H9 (cell line): ENCODE results near the gene MILR1. TPM values are rescaled to one million over a fixed set of nuclear protein-coding genes. Genes with fewer than 3 reads are reported as not detected.

Experiments used
- DNase-seq: peaks from one replicate; pipeline ENCODE4 v3.0.0-alpha.2; 2017
- H2AFZ ChIP-seq: one replicate; pipeline ENCODE4 v1.6.1; 2013; ENCODE audit warnings: mild to moderate bottlenecking, low read length, control low read depth, moderate library complexity
- H2AK5ac ChIP-seq: 2 replicates; pipeline ENCODE4 v1.6.1; 2013; ENCODE audit warnings: low read length, control low read depth, mixed read lengths; ENCODE audit not compliant: insufficient read length
- H2BK120ac ChIP-seq: one replicate; pipeline ENCODE4 v1.6.1; 2013; ENCODE audit warnings: low read depth, mild to moderate bottlenecking, low read length, control low read depth, inconsistent platforms; ENCODE audit not compliant: poor library complexity, severe bottlenecking
- H2BK12ac ChIP-seq: 2 replicates; pipeline ENCODE4 v1.6.1; 2013; ENCODE audit warnings: low read length, control low read depth, mixed read lengths, low read depth; ENCODE audit not compliant: insufficient read length
- H2BK15ac ChIP-seq: 2 replicates; pipeline ENCODE4 v1.6.1; 2013; ENCODE audit warnings: low read depth, low read length, control low read depth
- H2BK20ac ChIP-seq: one replicate; pipeline ENCODE4 v1.6.1; 2013; ENCODE audit warnings: low read depth, mild to moderate bottlenecking, low read length, control low read depth, inconsistent platforms; ENCODE audit not compliant: poor library complexity, severe bottlenecking
- H2BK5ac ChIP-seq: 2 replicates; pipeline ENCODE4 v1.6.1; 2013; ENCODE audit warnings: low read length, control low read depth, mixed read lengths; ENCODE audit not compliant: insufficient read length
- H3K14ac ChIP-seq: 2 replicates; pipeline ENCODE4 v1.6.1; 2013; ENCODE audit warnings: low read length, control low read depth; ENCODE audit not compliant: insufficient read depth
- H3K18ac ChIP-seq: 2 replicates; pipeline ENCODE4 v1.6.1; 2013; ENCODE audit warnings: low read depth, mild to moderate bottlenecking, mixed read lengths, low read length, control low read depth; ENCODE audit not compliant: insufficient read length
- H3K23ac ChIP-seq: 2 replicates; pipeline ENCODE4 v1.6.1; 2013; ENCODE audit warnings: low read length, control low read depth, mixed read lengths, low read depth; ENCODE audit not compliant: insufficient read length
- H3K23me2 ChIP-seq: 2 replicates; pipeline ENCODE4 v1.6.1; 2013; ENCODE audit warnings: low read depth, mild to moderate bottlenecking, mixed read lengths, low read length, control low read depth; ENCODE audit not compliant: insufficient read length, poor library complexity, severe bottlenecking
- H3K27ac ChIP-seq: 2 replicates; pipeline ENCODE4 v1.5.1; 2013; ENCODE audit warnings: low read length, control low read depth, mixed read lengths, low read depth; ENCODE audit not compliant: insufficient read length
- H3K27me3 ChIP-seq: 2 replicates; pipeline ENCODE4 v1.6.1; 2013; ENCODE audit warnings: low read length, control low read depth, inconsistent platforms; ENCODE audit not compliant: insufficient read depth
- H3K4ac ChIP-seq: 2 replicates; pipeline ENCODE4 v1.6.1; 2013; ENCODE audit warnings: low read depth, mild to moderate bottlenecking, control low read depth, inconsistent platforms, low read length, moderate library complexity
- H3K4me1 ChIP-seq: 2 replicates; pipeline ENCODE4 v1.6.1; 2013; ENCODE audit warnings: low read length, control low read depth, inconsistent platforms; ENCODE audit not compliant: insufficient read depth
- H3K4me2 ChIP-seq: 2 replicates; pipeline ENCODE4 v1.6.1; 2013; ENCODE audit warnings: low read length, control low read depth, mixed read lengths; ENCODE audit not compliant: insufficient read length, insufficient read depth
- H3K56ac ChIP-seq: 2 replicates; pipeline ENCODE4 v1.6.1; 2013; ENCODE audit warnings: low read depth, mild to moderate bottlenecking, mixed read lengths, low read length, control low read depth; ENCODE audit not compliant: insufficient read length
- H3K79me1 ChIP-seq: 2 replicates; pipeline ENCODE4 v1.6.1; 2013; ENCODE audit warnings: low read depth, mild to moderate bottlenecking, moderate library complexity, low read length, control low read depth, inconsistent platforms; ENCODE audit not compliant: insufficient read depth, poor library complexity, severe bottlenecking
- H3K79me2 ChIP-seq: 2 replicates; pipeline ENCODE4 v1.6.1; 2013; ENCODE audit warnings: low read length, control low read depth, inconsistent platforms; ENCODE audit not compliant: insufficient read depth
- H3K9ac ChIP-seq: 2 replicates; pipeline ENCODE4 v1.6.1; 2013; ENCODE audit warnings: low read length, control low read depth, mixed read lengths; ENCODE audit not compliant: insufficient read length; ENCODE audit errors: extremely low read depth
- H3K9me3 ChIP-seq: one replicate; pipeline ENCODE4 v1.6.1; 2013; ENCODE audit warnings: low read depth, low read length, inconsistent platforms; ENCODE audit not compliant: control insufficient read depth
- H3T11ph ChIP-seq: one replicate; pipeline ENCODE4 v1.6.1; 2013; ENCODE audit warnings: mild to moderate bottlenecking, low read length, control low read depth, inconsistent platforms
- H4K20me1 ChIP-seq: one replicate; pipeline ENCODE4 v1.6.1; 2013; ENCODE audit not compliant: control insufficient read depth, insufficient read length, insufficient read depth
- H4K5ac ChIP-seq: 2 replicates; pipeline ENCODE4 v1.6.1; 2013; ENCODE audit warnings: low read depth, mild to moderate bottlenecking, mixed read lengths, low read length, control low read depth; ENCODE audit not compliant: insufficient read length
- H4K8ac ChIP-seq: replicated peaks from 2 replicates; pipeline ENCODE4 v1.6.1; 2013; ENCODE audit warnings: low read length, control low read depth, mixed read lengths, low read depth; ENCODE audit not compliant: insufficient read length
- H4K91ac ChIP-seq: 2 replicates; pipeline ENCODE4 v1.6.1; 2013; ENCODE audit warnings: low read depth, mild to moderate bottlenecking, moderate library complexity, mixed read lengths, low read length, control low read depth; ENCODE audit not compliant: insufficient read length
- H3K27ac Mint-ChIP-seq, 3 experiments: 2 replicates in 2 of 3; 3 replicates in 1 of 3; pipeline ENCODE4 v1.8.0; 2020 to 2021; ENCODE audit warnings: mixed read lengths in 3 of 3, mild to moderate bottlenecking in 1 of 3, moderate library complexity in 1 of 3
- H3K27me3 Mint-ChIP-seq: 2 replicates; pipeline ENCODE4 v1.8.0; 2021; ENCODE audit warnings: low read depth, mild to moderate bottlenecking, moderate library complexity, mixed read lengths
- H3K36me3 Mint-ChIP-seq, 3 experiments: 2 replicates in 2 of 3; 3 replicates in 1 of 3; pipeline ENCODE4 v1.8.0; 2020 to 2021; ENCODE audit warnings: low read depth in 3 of 3, mixed read lengths in 3 of 3; ENCODE audit not compliant: insufficient read depth in 1 of 3
- H3K4me1 Mint-ChIP-seq, 2 experiments: 2 replicates each; pipeline ENCODE4 v1.8.0; 2020; ENCODE audit warnings: mixed read lengths in 2 of 2
- H3K4me3 Mint-ChIP-seq, 2 experiments: 2 replicates in 1 of 2; 3 replicates in 1 of 2; pipeline ENCODE4 v1.8.0; 2020 to 2021; ENCODE audit warnings: mild to moderate bottlenecking in 2 of 2, mixed read lengths in 2 of 2, moderate library complexity in 1 of 2
- H3K9me3 Mint-ChIP-seq, 2 experiments: 2 replicates in 1 of 2; 3 replicates in 1 of 2; pipeline ENCODE4 v1.8.0; 2020; ENCODE audit warnings: mild to moderate bottlenecking in 2 of 2, mixed read lengths in 2 of 2, moderate library complexity in 1 of 2
- WGBS: extraction: QIAGEN DNeasy Blood & Tissue Kit; methylation state at CpG from one replicate; pipeline ENCODE4 v1.1.7; 2013; ENCODE audit warnings: missing lambda C conversion rate, low lambda C conversion rate, mixed read lengths; ENCODE audit not compliant: insufficient read length; ENCODE audit errors: extremely low coverage; 5-methylcytosine and 5-hydroxymethylcytosine counted together
- total RNA-seq: library from RNA; stranded (reverse); gene quantifications from 2 replicates; pipeline ENCODE4 v1.2.1, GENCODE V29; 2021
- TF ChIP-seq, protein P1 (sequence below): fragments of 200-600 bp; sonication (generic); conservative IDR thresholded peaks from 3 replicates; pipeline ENCODE4 v1.8.0; 2021; ENCODE audit warnings: antibody characterized with exemption, mild to moderate bottlenecking

Gene MILR1
- total RNA-seq, 1 experiment from 2014 or later: not detected

DNA sequence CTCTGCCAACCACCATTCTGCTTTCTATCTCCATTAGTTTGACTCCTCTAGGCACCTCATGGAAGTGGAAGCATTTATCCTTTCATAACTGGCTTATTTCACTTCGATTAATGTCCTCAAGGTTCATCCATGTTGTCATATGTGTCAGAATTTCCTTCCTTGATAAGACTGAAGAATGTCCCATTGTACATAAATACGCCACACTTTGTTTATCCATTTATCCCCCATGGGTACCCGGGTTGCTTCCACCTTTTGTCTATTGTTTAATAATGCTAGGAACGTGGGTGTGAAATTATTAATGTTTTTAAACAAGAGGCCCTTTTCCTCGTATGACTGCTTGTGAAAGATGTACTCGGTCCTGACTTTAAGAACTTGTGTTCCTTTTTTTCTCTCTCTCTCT lies 12.9 kb downstream of the MILR1 start:
- H3K4me1 Mint-ChIP-seq: peaks cover 2 to 7% of the 10 kb centered on the region in 2 experiments; a peak in 3 of 4 replicates
- H3K27me3 Mint-ChIP-seq: no peaks in the 10 kb centered on the region; the same call in 1 of the 2 replicates
- H4K8ac ChIP-seq: no peak overlapping the region
- no peaks in the 10 kb centered on the region for H3K79me1 ChIP-seq
- H3K79me2 ChIP-seq: no peaks in the 10 kb centered on the region
- no peak overlapping the region for H3T11ph ChIP-seq
- H3K27me3 ChIP-seq: no peaks in the 10 kb centered on the region
- no peak overlapping the region for H2BK20ac ChIP-seq
- no peak overlapping the region for H2AFZ ChIP-seq
- H3K18ac ChIP-seq: no peak overlapping the region
- no peak overlapping the region for H3K9ac ChIP-seq
- DNase-seq: no peak
- no peak overlapping the region for H2BK15ac ChIP-seq
- H3K9me3 Mint-ChIP-seq: no peaks in the 10 kb centered on the region; a peak in 1 of 5 replicates
- H3K14ac ChIP-seq: no peak overlapping the region
- H3K23me2 ChIP-seq: no peaks in the 10 kb centered on the region
- H3K23ac ChIP-seq: no peak overlapping the region
- H4K91ac ChIP-seq: no peak overlapping the region
- H3K4me1 ChIP-seq: no peaks in the 10 kb centered on the region; the same call in 1 of the 2 replicates
- H3K9me3 ChIP-seq: no peaks in the 10 kb centered on the region
- no peak overlapping the region for H3K56ac ChIP-seq
- no peak overlapping the region for H3K4me3 Mint-ChIP-seq
- H2BK12ac ChIP-seq: no peak overlapping the region
- no peak overlapping the region for H3K27ac ChIP-seq
- H3K27ac Mint-ChIP-seq: no peak overlapping the region; a peak in 1 of 7 replicates
- TF ChIP-seq, protein P1, sequence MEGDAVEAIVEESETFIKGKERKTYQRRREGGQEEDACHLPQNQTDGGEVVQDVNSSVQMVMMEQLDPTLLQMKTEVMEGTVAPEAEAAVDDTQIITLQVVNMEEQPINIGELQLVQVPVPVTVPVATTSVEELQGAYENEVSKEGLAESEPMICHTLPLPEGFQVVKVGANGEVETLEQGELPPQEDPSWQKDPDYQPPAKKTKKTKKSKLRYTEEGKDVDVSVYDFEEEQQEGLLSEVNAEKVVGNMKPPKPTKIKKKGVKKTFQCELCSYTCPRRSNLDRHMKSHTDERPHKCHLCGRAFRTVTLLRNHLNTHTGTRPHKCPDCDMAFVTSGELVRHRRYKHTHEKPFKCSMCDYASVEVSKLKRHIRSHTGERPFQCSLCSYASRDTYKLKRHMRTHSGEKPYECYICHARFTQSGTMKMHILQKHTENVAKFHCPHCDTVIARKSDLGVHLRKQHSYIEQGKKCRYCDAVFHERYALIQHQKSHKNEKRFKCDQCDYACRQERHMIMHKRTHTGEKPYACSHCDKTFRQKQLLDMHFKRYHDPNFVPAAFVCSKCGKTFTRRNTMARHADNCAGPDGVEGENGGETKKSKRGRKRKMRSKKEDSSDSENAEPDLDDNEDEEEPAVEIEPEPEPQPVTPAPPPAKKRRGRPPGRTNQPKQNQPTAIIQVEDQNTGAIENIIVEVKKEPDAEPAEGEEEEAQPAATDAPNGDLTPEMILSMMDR: no peak
- no CpG with 5 or more reads among the region's 6 CpGs for WGBS
- no peaks in the 10 kb centered on the region; a peak in 1 of 7 replicates for H3K36me3 Mint-ChIP-seq
- H3K4me2 ChIP-seq: no peak overlapping the region
- H2BK5ac ChIP-seq: no peak overlapping the region
- no peak overlapping the region for H2AK5ac ChIP-seq
- no peaks in the 10 kb centered on the region for H4K20me1 ChIP-seq
- H2BK120ac ChIP-seq: no peak overlapping the region
- H4K5ac ChIP-seq: no peak overlapping the region
- H3K4ac ChIP-seq: no peak overlapping the region
